DMS79 treated with DMSO at 0.1 percent for 48 hours (cell line): Measurements from ENCODE around the gene NHSL1.

Source experiments
- DNase-seq: peaks from one replicate; lab custom pipeline; 2025; lab: John Stamatoyannopoulos, UW

Gene NHSL1

DNA sequence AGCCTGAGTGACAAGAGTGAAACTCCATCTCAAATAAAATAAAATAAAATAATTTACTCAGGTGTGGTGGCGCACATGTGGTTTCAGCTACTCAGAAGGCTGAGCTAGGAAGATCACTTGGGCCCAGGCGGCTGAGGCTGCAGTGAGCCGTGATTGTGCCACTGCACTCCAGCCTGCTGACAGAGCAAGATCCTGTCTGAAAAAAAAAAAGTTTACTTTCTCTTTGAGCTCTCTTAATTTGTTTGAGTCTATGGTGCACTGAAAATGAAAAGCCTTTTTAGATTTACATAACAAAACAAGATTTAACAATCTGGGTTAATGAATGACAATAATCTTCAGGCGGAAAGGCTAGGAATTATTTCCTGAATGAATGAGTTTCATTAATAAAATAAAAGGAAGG lies 23.3 kb upstream of the NHSL1 start:
- no peak for DNase-seq

DNA sequence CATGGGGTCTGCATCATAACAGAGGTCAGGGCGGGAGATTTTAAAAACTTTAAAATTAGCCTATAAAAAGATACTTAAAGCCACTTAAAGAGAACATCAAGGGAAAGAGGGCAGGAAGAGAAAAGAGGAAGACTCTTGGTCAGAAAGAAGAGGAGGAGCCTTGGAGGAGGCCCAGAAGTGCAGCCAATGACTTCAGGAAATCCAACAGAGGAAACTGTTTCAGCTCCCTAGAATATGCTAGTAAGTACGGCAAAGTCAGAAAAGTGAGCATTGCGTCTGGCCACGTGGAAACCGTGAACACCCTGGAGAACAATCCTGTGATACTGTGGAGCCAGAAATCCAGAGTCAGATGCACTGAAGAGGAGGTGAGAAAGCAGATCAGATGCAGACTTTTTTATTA lies 22.5 kb upstream of the NHSL1 start:
- no peak for DNase-seq

DNA sequence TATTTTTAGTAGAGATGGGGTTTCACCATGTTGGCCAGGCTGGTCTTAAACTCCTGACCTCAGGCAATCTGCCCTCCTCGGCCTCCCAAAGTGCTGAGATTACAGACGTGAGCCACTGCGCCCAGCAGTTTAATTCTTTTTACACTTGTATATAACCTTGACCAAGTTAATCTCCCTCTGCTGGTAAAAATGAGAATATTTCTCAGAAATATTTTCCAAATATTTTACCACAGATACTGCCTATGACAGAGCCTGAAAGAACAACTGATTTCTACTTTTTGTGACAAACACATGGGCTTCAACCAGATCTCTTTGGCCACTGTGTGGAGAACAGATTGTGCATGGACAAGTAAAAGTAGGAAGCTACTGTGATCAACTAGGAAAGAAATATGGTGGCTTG lies 21.2 kb upstream of the NHSL1 start:
- no peak for DNase-seq

GRCh38 chr6:138518054-138518453 lies 18.8 kb upstream of the NHSL1 start:
- DNase-seq = no peak

DNA sequence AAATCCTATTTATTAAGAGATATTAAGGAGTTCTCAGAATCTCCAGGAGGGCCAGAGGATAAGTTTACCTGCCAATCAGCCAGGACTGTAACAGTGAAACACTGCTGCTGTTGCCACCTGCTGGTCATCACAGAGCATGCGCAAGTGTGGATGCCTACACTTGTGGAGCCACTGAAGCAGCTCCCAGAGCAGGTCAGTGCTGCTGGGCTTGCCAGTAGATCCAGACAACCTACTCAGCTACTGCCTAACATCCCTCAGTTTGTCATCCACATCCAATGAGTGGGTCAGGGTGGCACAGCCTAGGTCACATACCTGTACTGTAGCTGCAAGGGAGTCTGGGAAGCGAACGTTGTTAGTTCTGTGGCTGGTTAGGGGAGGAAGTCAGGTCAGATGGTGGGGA lies 18.3 kb upstream of the NHSL1 start:
- DNase-seq = no peak

- no peak for DNase-seq
Measured at GRCh38 chr6:138515657-138516248, 16.5 kb upstream of the NHSL1 start.

GRCh38 chr6:138514860-138515540 lies 15.7 kb upstream of the NHSL1 start:
- DNase-seq = no peak

DNA sequence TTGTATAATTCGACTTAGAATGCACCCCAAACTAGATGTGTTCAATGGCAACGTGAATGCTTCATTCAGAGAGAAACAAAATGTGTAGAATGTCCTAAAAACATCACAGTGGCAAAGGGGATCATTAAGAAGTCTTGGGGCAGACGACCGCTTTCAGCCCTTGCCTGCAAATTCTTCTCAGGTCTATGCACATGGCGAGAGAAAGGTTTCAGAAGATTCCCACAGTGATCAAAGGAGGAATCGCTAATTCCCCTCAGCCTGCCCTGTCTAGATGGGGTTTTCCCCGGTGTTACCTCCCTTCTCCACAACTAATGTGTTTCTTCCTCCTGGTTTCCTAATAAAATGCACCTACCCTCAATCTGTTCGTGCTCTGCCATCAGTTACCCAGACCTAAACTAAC lies 13.3 kb upstream of the NHSL1 start:
- DNase-seq = no peak

DNA sequence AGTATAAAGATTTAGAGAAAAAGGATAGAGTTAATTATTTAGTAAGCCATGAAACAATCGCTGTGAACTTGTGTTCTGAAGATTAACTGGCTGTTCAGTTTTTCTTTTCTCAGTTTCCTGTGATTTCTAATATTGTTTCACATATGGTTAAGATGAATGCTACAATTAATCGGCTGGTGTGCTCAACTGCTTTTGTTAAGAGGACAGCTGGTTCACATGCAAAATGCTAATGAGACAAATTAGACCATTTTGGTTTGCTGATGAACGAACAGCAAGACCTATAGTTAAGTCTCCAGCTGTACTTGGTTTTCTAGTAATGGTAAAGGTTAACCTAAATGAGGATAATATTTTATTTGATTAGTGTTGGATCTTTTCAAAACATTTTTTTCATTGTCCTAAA lies 10.8 kb upstream of the NHSL1 start:
- DNase-seq = no peak

GRCh38 chr6:138509371-138509770 lies 10.1 kb upstream of the NHSL1 start:
- no peak for DNase-seq

DNA sequence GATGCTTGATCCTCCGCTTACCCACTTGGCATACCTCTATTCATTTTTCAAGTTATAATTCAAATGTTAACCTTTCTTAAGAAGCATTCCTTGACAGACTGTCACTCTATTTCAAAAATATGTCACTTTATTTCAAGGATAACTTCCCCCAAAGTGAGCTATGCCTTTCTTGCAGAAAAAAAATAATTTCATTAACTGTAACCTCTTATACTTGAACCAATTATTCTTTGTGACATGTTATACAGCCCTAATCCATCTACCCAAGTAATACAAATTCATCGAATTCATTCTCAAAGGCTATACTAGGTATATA lies 9.3 kb upstream of the NHSL1 start:
- DNase-seq = no peak

DNA sequence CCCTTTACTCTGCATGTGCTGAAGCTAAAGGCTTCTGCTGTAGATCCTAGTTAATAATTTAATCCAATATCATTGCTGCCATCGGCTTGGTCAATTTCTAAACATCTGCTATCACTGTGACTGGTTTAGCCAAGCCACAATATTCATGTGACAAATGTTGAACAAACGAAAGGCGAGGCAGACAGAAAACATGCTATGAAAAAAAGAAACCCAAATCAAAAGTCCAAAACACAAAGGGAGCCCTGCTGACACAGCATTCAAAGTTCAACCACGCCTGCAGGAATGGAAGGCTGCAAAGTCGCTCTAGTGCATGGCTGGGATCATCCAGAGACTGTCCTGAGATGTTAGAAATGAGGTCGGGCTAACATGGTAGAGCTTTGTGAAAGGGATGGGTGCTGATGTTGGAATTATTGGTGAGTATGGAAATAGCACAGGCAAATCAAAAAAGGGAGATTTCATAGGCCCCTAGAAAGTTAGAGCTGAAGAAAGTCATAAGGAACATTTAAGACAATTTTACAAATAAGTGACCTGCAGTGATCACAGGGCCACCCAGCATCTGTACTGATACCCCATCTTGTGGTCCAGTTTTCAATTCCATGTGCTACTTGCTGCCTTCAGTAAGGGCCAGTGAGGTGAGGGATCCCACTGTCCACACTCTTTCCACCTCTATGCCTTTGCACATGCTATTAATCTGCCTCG lies 8.8 kb upstream of the NHSL1 start:
- DNase-seq = no peak

DNA sequence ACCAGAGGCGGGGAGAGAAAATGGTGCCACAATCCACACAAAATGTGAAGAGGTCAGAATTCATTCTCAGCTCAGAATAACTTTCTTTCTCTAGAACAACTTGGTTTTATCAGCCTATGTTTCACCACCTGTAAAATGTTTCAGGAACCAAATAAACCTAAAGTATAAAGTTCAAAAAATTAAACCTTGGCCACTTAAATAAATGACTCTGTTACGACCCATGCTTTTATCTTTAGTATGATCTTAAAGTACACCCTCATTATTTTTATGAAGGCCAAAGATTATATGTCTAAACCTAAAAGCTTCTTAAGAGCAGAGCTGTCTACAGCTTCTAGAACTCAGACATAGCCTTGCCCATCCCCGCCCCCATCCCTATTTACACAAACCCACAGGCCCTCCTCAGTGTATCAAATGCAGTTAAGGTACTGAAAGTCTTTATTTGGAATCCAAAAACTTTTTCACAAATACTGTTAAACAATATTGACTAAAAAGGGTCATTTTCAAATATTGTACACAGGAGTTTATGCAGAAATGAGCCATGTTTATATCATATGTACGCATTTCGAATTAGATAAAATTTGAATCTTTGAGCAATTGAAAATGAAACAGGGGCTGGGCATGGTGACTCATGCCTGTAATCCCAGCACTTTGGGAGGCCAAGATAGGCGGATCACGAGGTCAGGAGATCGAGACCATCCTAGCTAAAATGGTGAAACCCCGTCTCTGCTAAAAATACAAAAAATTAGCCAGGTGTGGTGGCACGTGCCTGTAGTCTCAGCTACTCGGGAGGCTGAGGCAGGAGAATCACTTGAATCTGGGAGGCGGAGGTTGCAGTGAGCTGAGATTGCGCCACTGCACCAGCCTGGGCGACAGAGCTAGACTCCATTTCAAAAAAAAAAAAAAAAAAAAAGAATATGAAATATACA lies 5.7 kb upstream of the NHSL1 start:
- no peak for DNase-seq

GRCh38 chr6:138503881-138504680 lies 4.8 kb upstream of the NHSL1 start:
- no peak for DNase-seq

- no peak for DNase-seq
Measured at GRCh38 chr6:138502546-138502945, 3.3 kb upstream of the NHSL1 start.

DNA sequence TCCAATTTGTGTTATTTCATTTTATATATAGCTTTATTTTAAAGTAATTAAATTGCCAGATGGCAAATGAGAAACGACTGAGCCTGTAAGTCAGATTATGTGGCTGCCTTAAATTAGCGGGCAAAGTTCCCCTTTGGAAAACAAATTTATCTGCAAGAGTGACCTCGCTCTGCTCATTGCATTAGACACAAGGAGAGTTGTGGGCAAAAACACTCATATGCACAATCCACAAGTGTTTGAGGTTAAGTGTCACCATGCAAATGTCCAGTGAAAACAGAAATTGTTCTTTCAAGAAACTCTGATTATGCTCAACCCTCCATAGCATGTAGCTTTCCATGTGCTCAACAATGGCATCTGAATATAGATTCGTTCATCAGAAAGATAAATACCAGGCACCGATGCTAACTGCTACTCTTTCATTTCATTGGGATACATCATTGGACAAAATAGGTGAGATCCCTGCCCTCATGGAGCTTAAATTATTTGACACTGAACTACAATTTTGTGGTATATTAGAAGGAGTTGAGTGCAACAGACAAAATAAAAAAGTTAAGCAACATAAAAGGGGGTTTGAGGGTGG lies 1.7 kb upstream of the NHSL1 start:
- no peak for DNase-seq

DNA sequence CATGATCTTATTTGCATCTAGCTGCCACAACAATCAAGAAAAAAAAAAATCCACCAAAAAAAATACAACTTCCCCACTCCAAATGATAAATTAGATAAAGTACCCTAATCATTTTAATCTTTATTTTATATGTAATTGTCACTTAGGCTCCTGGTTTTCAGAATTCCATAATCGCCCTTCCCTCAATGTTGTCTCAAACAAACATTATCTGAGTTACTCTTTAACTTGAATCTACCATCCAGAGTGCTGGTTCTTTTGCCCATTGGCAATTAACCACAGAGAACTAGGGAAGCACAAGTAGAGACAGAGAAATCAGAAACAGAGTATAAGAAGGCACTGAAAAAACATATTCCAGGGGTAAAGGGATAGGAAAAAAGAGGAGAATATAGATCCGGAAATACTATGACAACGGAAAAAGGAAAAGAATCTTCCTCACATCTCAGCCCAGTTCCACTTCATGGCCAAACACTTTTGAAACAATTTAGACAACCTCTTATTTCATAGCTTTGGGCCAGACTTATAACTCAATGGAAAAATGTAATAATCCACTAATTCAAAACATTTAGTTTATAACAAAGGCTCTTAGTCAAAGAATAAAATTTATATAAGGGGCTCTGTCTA lies 861 bp upstream of the NHSL1 start:
- DNase-seq = no peak

DNA sequence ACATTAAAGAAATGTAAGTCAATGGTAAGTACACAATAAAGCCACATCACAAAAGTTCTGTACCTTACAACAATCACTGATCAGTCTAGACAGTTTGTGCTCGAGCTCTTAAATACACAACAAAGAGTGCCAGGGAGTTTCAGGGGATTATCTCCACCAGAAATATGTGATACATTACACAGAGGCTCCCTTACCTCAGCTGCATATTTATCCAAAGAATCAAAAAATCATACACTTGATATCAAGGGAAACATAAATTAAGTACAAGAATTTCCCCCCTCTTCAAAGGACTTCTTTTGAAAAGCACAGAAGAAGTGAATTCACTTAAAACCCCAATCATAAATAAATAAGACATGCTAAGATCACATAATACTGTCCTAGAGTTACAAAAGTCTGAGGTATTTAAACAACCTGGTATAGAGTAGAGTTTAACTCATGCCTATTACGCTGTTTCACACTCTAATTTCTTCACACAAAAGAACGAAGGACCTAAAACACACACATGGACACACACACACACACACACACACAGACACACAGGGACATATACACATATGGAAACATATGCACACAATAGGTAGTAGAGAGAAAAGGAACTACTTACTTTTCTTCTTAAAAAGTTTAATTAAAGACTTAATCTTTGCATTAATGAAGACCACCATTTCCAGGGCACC lies 528 bp downstream of the NHSL1 start:
- DNase-seq = no peak

- DNase-seq = no peak
Measured at GRCh38 chr6:138497286-138497685, 2.0 kb downstream of the NHSL1 start.

- no peak for DNase-seq
Measured at GRCh38 chr6:138494312-138494711, 5.0 kb downstream of the NHSL1 start.
